GM18873 (cell line): ENCODE measurements around the gene ACSF3.
"Not testable (repeated sequence)": the region's sequence is repeated elsewhere in the genome, so short reads cannot be mapped to it uniquely, and the experiment has no call there.

Experiments used
- ATAC-seq: cut with Tn5 transposase; IDR thresholded peaks from one replicate; pipeline ENCODE4 v1.9.1; 2021; ENCODE audit warnings: mild to moderate bottlenecking, moderate library complexity, moderate number of reproducible peaks; ENCODE audit not compliant: unreplicated experiment, low FRiP score

Gene ACSF3

GRCh38 chr16:89090669-89091426, 2.8 kb upstream of the ACSF3 start:
- ATAC-seq = no peak

GRCh38 chr16:89092013-89092412, 1.6 kb upstream of the ACSF3 start:
- ATAC-seq = no peak

- not testable (repeated sequence) for ATAC-seq
These were observed 425 bp upstream of the ACSF3 start for GRCh38 chr16:89093252-89093601.

GRCh38 chr16:89094252-89094879, 714 bp downstream of the ACSF3 start:
- no peak for ATAC-seq

GRCh38 chr16:89094880-89095258, 1.2 kb downstream of the ACSF3 start:
- no peak for ATAC-seq

- ATAC-seq = no peak
These were observed 1.9 kb downstream of the ACSF3 start for GRCh38 chr16:89095491-89095951.

GRCh38 chr16:89096042-89096717, 2.5 kb downstream of the ACSF3 start:
- ATAC-seq = no peak

- no peak for ATAC-seq
These were observed 3.2 kb downstream of the ACSF3 start for GRCh38 chr16:89096768-89097391.

GRCh38 chr16:89097392-89097772, 3.7 kb downstream of the ACSF3 start:
- ATAC-seq = no peak

GRCh38 chr16:89098767-89099430, 5.2 kb downstream of the ACSF3 start:
- no peak for ATAC-seq

GRCh38 chr16:89099905-89100304, 6.3 kb downstream of the ACSF3 start:
- no peak for ATAC-seq

- no peak for ATAC-seq
These were observed 7.1 kb downstream of the ACSF3 start for GRCh38 chr16:89100601-89101302.

- no peak for ATAC-seq
These were observed 7.8 kb downstream of the ACSF3 start for GRCh38 chr16:89101303-89102040.

GRCh38 chr16:89102041-89102471, 8.4 kb downstream of the ACSF3 start:
- no peak for ATAC-seq

- no peak for ATAC-seq
These were observed 8.9 kb downstream of the ACSF3 start for GRCh38 chr16:89102481-89103073.

GRCh38 chr16:89103156-89103555, 9.5 kb downstream of the ACSF3 start:
- ATAC-seq = no peak

- no peak for ATAC-seq
These were observed 10.1 kb downstream of the ACSF3 start for GRCh38 chr16:89103781-89104180.

GRCh38 chr16:89104303-89104702, 10.7 kb downstream of the ACSF3 start:
- no peak for ATAC-seq
